Spinal cord (tissue), 10 donors: ENCODE measurements around the gene NUAK1. TPM values are rescaled to one million over a fixed set of nuclear protein-coding genes. Genes with fewer than 3 reads are reported as not detected.

Experiments
- DNase-seq, 6 donors: peaks; one replicate each; pipeline versions ENCODE4 v3.0.0 to v3.0.0-alpha.2; 2013 to 2015; ENCODE audit warnings: low spot score in 6 of 6, low read depth in 4 of 6
- H3K27ac ChIP-seq: one replicate; pipeline ENCODE4 v1.5.1; 2013; ENCODE audit warnings: low read depth, low read length, control low read depth
- H3K27me3 ChIP-seq: one replicate; pipeline ENCODE4 v1.6.1; 2013; ENCODE audit warnings: low read length; ENCODE audit not compliant: control insufficient read depth, insufficient read depth
- H3K36me3 ChIP-seq: one replicate; pipeline ENCODE4 v1.6.1; 2013; ENCODE audit warnings: low read length; ENCODE audit not compliant: control insufficient read depth, insufficient read depth
- H3K4me1 ChIP-seq: one replicate; pipeline ENCODE4 v1.6.1; 2013; ENCODE audit warnings: low read length; ENCODE audit not compliant: control insufficient read depth, insufficient read depth
- H3K4me3 ChIP-seq: one replicate; pipeline ENCODE4 v1.5.1; 2013; ENCODE audit warnings: low read depth, low read length, control low read depth
- H3K9me3 ChIP-seq: one replicate; pipeline ENCODE4 v1.6.1; 2013; ENCODE audit warnings: low read length; ENCODE audit not compliant: control insufficient read depth, insufficient read depth
- WGBS: methylation state at CpG from one replicate; pipeline ENCODE4 v1.1.5; 2013; ENCODE audit warnings: missing lambda C conversion rate; ENCODE audit not compliant: insufficient coverage; 5-methylcytosine and 5-hydroxymethylcytosine counted together
- long read RNA-seq, 4 donors: transcript quantifications; one replicate each; lab custom pipeline, GENCODE V29; 2026
- polyA plus RNA-seq, 2 donors: library from polyadenylated mRNA; unstranded; fragments of 120-200 nt; gene quantifications; one replicate each; pipeline ENCODE4 v1.2.1, GENCODE V29; 2013; ENCODE audit not compliant: insufficient read length in 2 of 2
- total RNA-seq, 2 donors: library from RNA; depleted of rRNA in 1 of 2; stranded (reverse); fragments of 120-200 nt in 1 of 2; fragments of >200 nt in 1 of 2; gene quantifications; one replicate each; pipeline versions ENCODE4 v1.2.3 to v1.2.4, GENCODE V29; 2013 to 2014
- donor health status: healthy.

Gene NUAK1
- total RNA-seq (10 to 100 TPM; 20.1 to 57.9 TPM), polyA plus RNA-seq (10 to 100 TPM; 30.4 to 33.4 TPM)
- long read RNA-seq, donor 1, full-length matches to known transcripts: 4 of 12 reads
- long read RNA-seq, donor 1, partial matches to known transcripts: 0 of 12 reads
- long read RNA-seq, donor 1, other reads (novel, unspliced or antisense): 8 of 12 reads
- long read RNA-seq, donor 2, full-length matches to known transcripts: 4 of 4 reads
- long read RNA-seq, donor 2, partial matches to known transcripts: 0 of 4 reads
- long read RNA-seq, donor 2, other reads (novel, unspliced or antisense): 0 of 4 reads
- long read RNA-seq, donor 3, full-length matches to known transcripts: 4 of 4 reads
- long read RNA-seq, donor 3, partial matches to known transcripts: 0 of 4 reads
- long read RNA-seq, donor 3, other reads (novel, unspliced or antisense): 0 of 4 reads
- long read RNA-seq, donor 4, full-length matches to known transcripts: 4 of 4 reads
- long read RNA-seq, donor 4, partial matches to known transcripts: 0 of 4 reads
- long read RNA-seq, donor 4, other reads (novel, unspliced or antisense): 0 of 4 reads

DNA sequence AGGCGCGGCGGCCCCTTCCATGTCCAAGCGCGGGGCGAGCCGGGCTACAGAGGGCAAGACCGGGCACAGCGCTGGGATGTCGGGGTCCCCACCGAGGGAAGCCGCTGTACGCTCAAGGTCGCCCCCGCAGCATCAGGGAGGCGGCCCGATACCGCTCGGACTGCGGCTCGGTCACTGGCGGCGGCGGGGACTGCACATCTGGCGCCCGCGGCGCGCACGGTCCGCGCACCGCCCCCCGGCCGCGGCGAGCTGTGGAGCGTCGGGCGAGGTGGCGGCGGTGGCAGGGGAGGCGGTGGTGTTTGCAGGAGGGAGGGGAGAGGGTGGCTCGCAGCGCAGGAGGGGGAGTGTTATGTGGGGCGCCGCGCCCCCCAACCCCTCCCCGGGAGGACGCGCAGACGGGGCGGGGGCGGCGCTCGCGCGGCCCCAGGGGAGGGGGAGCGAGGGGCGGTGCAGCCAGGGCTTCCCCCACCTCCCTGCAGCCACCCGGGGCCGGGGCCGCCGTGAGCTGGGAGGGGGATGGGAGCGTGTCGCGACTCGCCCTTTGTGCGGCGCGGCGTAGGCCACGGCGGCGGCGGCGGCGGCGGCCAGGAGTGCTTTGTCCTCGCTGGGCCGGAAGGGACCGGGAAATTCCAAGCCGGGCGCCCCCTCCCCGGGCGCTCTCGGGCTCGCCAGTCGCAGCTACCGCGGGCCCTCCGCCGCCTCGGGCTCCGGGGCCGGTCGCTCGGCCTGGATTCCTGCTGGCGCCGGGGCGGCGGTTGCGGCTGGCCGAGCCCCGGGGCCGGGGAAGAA, at the start of gene NUAK1:
Gene NUAK1 (minus strand): TSS at position 322 of the 789 bp plus-strand sequence. CDS start 301 bp downstream, at position 21.
- Histone ChIP-seq H3K27me3 (no peaks in the 10 kb centered on the region), H3K36me3 (no peaks in the 10 kb centered on the region), H3K9me3 (no peaks in the 10 kb centered on the region), H3K4me1 (peaks cover 39% of the 10 kb centered on the region), H3K27ac (peak within 1 kb of the TSS; percentile 95), H3K4me3 (peak within 1 kb of the TSS; percentile 63)
- DNase-seq: peak in 4 of 6 donors; percentile 73 to 96 (median 89)
- WGBS: 0% methylated on average over 80 of the region's 106 CpGs

DNA sequence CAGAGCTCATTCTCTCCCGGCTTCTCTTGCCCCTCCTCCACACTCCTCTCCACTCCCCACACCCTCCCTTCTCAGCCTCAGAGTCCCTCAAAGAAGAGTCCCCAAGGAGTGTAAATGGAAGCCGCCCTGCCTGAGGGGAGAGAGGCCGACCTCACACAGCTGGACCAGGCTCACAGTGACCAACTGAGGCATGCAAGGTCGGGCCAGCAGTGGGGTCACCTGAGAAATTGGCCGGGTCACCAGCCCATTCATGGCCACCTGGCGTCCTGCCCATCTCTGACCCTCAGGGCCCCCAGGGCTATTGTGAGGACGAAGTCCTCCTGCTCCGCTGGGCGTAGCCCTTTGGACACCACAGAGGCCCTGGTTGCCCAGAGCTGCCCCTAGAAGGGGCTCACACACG, 49.5 kb upstream of the NUAK1 start:
- Histone ChIP-seq H3K4me1 (peaks cover 11% of the 10 kb centered on the region), H3K36me3 (no peaks in the 10 kb centered on the region), H3K9me3 (no peaks in the 10 kb centered on the region), H3K4me3 (no peak overlapping the region), H3K27me3 (no peaks in the 10 kb centered on the region), H3K27ac (no peak overlapping the region)
- 19% methylated on average over 8 of the region's 10 CpGs for WGBS
- no peak for DNase-seq

DNA sequence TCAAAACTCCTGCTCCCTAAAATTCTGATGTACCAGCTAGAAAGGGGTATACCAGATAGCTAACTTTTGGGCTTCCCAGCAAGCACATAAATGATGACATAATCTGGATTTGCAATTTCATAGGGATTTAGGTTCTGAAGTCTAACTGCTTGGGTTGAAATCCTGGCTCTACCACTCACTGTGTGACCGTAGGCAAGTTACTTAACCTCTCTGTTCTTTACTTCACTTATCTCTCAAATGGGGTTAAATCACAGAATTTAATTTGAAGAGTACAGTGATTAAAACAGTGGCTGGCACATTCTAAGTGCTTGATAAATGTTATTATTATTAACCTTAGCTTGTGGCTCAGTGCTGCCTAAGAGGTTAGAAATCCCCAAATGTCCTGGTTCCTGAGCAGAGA, 49.1 kb upstream of the NUAK1 start:
- no CpG with 5 or more reads among the region's 1 CpG for WGBS
- H3K4me1 ChIP-seq: peaks cover 11% of the 10 kb centered on the region
- H3K27me3 ChIP-seq: no peaks in the 10 kb centered on the region
- H3K9me3 ChIP-seq: no peaks in the 10 kb centered on the region
- no peaks in the 10 kb centered on the region for H3K36me3 ChIP-seq
- DNase-seq: no peak
- no peak overlapping the region for H3K27ac ChIP-seq
- no peak overlapping the region for H3K4me3 ChIP-seq

DNA sequence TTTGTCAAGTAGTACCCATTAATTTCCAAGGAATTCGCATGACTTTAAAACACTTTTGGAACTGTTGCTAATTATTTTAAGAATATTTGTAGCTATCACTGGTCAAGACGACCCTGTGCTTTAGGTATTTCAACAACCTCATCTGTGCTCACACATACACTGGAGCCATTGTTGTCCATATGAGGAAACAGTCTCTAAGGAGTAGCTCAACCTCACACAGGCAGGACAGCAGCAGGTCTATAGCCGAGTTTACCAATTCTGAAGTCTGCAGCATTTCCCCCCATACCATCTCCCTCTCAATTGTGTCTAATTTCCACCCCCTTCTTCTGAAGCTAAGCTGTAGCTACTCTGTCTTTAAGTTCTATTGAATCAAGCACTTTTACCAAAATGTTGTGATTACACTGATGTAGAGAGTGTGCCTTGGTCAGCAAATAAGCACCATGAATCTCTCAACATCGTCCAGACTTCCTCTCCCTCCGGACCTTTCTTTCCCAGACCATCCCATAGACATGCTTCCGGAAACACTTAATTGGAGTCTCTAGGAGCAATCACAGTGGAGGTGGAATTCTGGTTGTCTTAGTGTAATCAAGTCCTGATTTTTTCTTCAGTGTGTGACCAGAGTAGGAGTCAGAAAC, 48.5 kb upstream of the NUAK1 start:
- H3K27ac ChIP-seq: no peak overlapping the region
- peaks cover 11% of the 10 kb centered on the region for H3K4me1 ChIP-seq
- no peaks in the 10 kb centered on the region for H3K36me3 ChIP-seq
- H3K9me3 ChIP-seq: no peaks in the 10 kb centered on the region
- WGBS: 20% methylated on average over 1 of the region's 6 CpGs
- H3K27me3 ChIP-seq: no peaks in the 10 kb centered on the region
- H3K4me3 ChIP-seq: no peak overlapping the region
- DNase-seq: no peak

DNA sequence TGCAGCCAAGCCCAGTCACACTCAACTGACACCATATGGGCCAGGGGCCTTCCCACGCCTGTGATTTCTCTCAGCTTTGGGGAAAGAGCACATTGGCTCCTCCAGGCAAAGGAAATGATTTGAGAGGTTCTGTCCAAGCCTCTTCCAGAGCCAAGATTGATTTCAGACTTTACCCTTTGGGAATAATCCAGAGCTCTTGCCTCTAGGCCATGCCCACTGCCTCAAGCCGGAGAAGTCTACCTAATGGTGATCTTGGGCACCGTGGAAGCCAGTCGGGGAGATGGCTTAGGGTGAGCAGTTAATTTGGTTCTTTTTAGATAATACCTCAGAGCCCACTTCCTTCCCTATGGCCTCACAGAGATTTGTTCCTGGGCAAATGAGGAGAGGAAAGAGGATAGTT, 45.0 kb upstream of the NUAK1 start:
- DNase-seq: no peak
- H3K4me3 ChIP-seq: no peak overlapping the region
- no peaks in the 10 kb centered on the region for H3K36me3 ChIP-seq
- no peaks in the 10 kb centered on the region for H3K27me3 ChIP-seq
- no peaks in the 10 kb centered on the region for H3K9me3 ChIP-seq
- H3K27ac ChIP-seq: no peak overlapping the region
- WGBS: no CpG with 5 or more reads among the region's 4 CpGs
- H3K4me1 ChIP-seq: peaks cover 7% of the 10 kb centered on the region

DNA sequence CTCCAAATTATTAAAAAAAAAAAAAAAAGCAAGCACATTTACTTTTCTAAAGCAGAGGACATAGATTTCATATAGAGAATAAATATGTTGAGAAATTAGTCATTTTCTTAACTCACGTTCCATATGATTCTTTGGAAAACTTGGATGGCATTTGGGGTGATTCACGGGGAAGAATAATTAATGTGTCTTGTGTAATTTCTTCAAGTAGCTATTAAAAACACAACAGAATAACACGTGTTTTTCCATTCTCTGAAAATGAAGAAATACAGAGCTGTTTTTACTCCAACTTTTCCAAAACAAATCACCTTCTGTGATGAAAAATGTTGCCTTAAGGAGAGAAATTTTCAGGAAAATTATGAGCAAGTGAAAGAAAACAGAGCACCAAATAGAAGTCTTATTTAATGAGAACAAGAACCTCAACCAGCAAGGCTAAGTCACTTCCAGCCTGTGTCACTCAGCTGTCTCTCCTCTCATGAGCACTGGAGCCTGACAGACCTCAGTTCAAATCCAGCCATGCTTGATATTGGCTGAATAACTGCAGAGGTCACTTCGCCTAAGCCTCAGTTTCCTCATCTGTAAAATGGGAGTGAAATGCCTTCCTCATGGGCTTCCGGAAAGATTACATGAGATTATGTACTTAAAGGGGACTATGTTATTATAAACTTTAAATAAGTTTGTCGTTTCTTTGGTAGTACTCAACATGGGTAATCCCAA, 42.8 kb upstream of the NUAK1 start:
- no peaks in the 10 kb centered on the region for H3K27me3 ChIP-seq
- H3K4me1 ChIP-seq: no peaks in the 10 kb centered on the region
- no peak overlapping the region for H3K4me3 ChIP-seq
- H3K9me3 ChIP-seq: no peaks in the 10 kb centered on the region
- H3K36me3 ChIP-seq: no peaks in the 10 kb centered on the region
- no peak overlapping the region for H3K27ac ChIP-seq
- no peak for DNase-seq
- WGBS: no CpG with 5 or more reads among the region's 6 CpGs

DNA sequence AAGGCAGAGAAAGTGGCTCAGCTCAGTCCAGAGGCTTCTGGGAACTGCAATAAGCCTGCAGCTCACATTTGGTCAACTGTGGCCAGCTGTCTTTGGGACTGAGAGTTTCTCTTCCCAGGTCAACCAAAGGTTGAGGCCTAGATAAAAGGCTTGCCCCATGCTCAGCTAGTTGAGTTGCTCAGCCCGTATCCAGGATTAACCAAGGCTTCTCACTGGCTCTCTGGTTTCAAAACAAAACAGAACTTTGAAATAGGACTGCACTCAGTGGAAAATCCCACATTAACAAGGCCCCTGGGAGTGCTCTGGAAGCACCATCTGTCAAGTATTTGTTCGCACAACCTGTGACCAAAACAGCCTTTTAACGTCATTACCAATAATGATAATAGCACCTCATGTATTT, 40.3 kb upstream of the NUAK1 start:
- peak in 2 of 6 donors; percentile 20 to 60 for DNase-seq
- 53% methylated on average over 3 of the region's 3 CpGs for WGBS
- no peaks in the 10 kb centered on the region for H3K9me3 ChIP-seq
- no peaks in the 10 kb centered on the region for H3K4me1 ChIP-seq
- no peak overlapping the region for H3K27ac ChIP-seq
- no peaks in the 10 kb centered on the region for H3K27me3 ChIP-seq
- no peak overlapping the region for H3K4me3 ChIP-seq
- no peaks in the 10 kb centered on the region for H3K36me3 ChIP-seq

DNA sequence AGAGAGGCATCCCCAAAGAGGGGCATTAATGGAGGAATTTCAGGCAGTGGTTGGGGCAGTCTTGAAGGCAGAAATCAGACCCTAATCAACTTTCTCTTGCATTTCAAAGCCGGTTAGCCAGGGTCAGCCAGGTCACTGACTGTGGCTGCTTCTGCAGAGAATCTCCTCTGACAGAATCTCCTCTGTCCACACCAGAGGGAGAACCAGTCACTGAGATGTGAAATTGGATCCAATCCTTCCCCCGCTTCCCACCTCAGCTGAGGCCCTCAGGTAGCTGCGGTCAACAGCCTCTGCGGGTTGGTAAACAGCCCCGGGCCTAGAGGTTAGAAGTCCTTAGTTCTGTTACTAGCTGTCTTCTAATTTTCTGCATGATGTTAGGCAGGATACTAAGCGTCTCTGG, 39.8 kb upstream of the NUAK1 start:
- no peak overlapping the region for H3K4me3 ChIP-seq
- no peaks in the 10 kb centered on the region for H3K4me1 ChIP-seq
- DNase-seq: no peak
- H3K36me3 ChIP-seq: no peaks in the 10 kb centered on the region
- no peaks in the 10 kb centered on the region for H3K27me3 ChIP-seq
- H3K27ac ChIP-seq: no peak overlapping the region
- WGBS: 61% methylated on average over 3 of the region's 6 CpGs
- no peaks in the 10 kb centered on the region for H3K9me3 ChIP-seq

DNA sequence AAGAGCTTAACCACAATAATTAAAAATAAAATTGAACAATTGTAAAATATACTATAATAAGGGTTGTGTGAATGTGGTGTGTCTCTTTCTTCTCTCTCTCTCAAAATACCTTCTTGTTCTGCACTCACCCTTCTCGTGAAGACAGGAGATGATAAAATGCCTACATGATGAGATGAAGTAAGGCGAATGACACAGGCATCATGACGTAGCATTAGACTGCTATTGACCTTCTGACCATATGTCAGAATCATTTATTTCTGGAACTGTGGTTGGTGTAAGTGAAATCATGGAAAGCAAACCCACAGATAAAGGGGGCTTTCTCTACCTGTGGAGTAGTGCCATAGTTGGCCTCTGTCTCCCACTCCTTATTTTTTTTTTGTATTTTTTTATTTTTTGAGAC, 37.8 kb upstream of the NUAK1 start:
- 80% methylated on average over 1 of the region's 3 CpGs for WGBS
- no peak overlapping the region for H3K27ac ChIP-seq
- no peaks in the 10 kb centered on the region for H3K36me3 ChIP-seq
- no peaks in the 10 kb centered on the region for H3K9me3 ChIP-seq
- H3K4me1 ChIP-seq: no peaks in the 10 kb centered on the region
- no peak overlapping the region for H3K4me3 ChIP-seq
- no peaks in the 10 kb centered on the region for H3K27me3 ChIP-seq
- no peak for DNase-seq
